Measurements from ENCODE around the gene FMN2. TPM values are rescaled to one million over a fixed set of nuclear protein-coding genes. Genes with fewer than 3 reads are reported as not detected.
A peak's percentile ranks its signal among the peaks of the same experiment; 100 is the strongest.

The FMN2 gene
- total RNA-seq, 2 experiments from 2014 or later, result not detected

GRCh38 chr1:240190881-240191401 is 99.3 kb downstream of the FMN2 start:
- ChIA-PET POLR2A (no interaction called here), CTCF (no interaction called here)
- intact Hi-C loops (cut with micrococcal nuclease), result loop anchor here (2.0 to 10.0 kb wide), 4 partner anchors 274 to 1401 kb away; partner anchors contain the start of gene GREM2
- no peak overlapping the region for H3K4me3 Mint-ChIP-seq
- no peaks in the 10 kb centered on the region for H3K9me3 Mint-ChIP-seq
- DNase-seq, result peak; percentile 33
- H3K27me3 Mint-ChIP-seq, result peaks cover 9% of the 10 kb centered on the region
- no peak overlapping the region for H3K27ac Mint-ChIP-seq
- no peaks in the 10 kb centered on the region for H3K36me3 Mint-ChIP-seq
- peaks cover 4% of the 10 kb centered on the region for H3K4me1 Mint-ChIP-seq (ENCODE audit: low read depth)

GRCh38 chr1:240192851-240193250 is 101.2 kb downstream of the FMN2 start:
- Mint-ChIP-seq H3K9me3 (no peaks in the 10 kb centered on the region), H3K27me3 (peaks cover 4% of the 10 kb centered on the region), H3K4me1 (ENCODE audit: low read depth) (peaks cover 4% of the 10 kb centered on the region), H3K36me3 (no peaks in the 10 kb centered on the region), H3K27ac (no peak overlapping the region), H3K4me3 (no peak overlapping the region)
- intact Hi-C loops (cut with micrococcal nuclease), result loop anchor here (5.0 to 10.0 kb wide), 3 partner anchors 272 to 1399 kb away; no protein-coding TSS in a partner anchor
- ChIA-PET POLR2A (no interaction called here), CTCF (interaction anchor here (0.6 kb wide), 2 partner anchors 864 to 888 kb away, joined by 3 read pairs; no protein-coding TSS in a partner anchor)
- no peak for DNase-seq

GRCh38 chr1:240193679-240194078 is 102.0 kb downstream of the FMN2 start:
- Mint-ChIP-seq H3K4me1 (ENCODE audit: low read depth) (peaks cover 4% of the 10 kb centered on the region), H3K36me3 (no peaks in the 10 kb centered on the region), H3K4me3 (no peak overlapping the region), H3K9me3 (no peaks in the 10 kb centered on the region), H3K27me3 (peaks cover 4% of the 10 kb centered on the region), H3K27ac (no peak overlapping the region)
- intact Hi-C loops (cut with micrococcal nuclease), result loop anchor here (5.0 to 10.0 kb wide), 3 partner anchors 271 to 1399 kb away; no protein-coding TSS in a partner anchor
- DNase-seq, result no peak
- ChIA-PET CTCF (no interaction called here), POLR2A (no interaction called here)

GRCh38 chr1:240194120-240194519 is 102.4 kb downstream of the FMN2 start:
- intact Hi-C loops (cut with micrococcal nuclease), result loop anchor here (5.0 to 10.0 kb wide), 3 partner anchors 271 to 1398 kb away; no protein-coding TSS in a partner anchor
- no peak overlapping the region for H3K27ac Mint-ChIP-seq
- no peak for DNase-seq

GRCh38 chr1:240198376-240198775 is 106.7 kb downstream of the FMN2 start:
- H3K36me3 Mint-ChIP-seq, result no peaks in the 10 kb centered on the region
- ChIA-PET CTCF (no interaction called here), POLR2A (no interaction called here)
- H3K4me3 Mint-ChIP-seq, result no peak overlapping the region
- no peak overlapping the region for H3K27ac Mint-ChIP-seq
- intact Hi-C loops (cut with micrococcal nuclease), result loop anchor here (10.0 kb wide), 1 partner anchor 266 kb away; no protein-coding TSS in a partner anchor
- H3K27me3 Mint-ChIP-seq, result no peaks in the 10 kb centered on the region
- peaks cover 2% of the 10 kb centered on the region for H3K4me1 Mint-ChIP-seq (ENCODE audit: low read depth)
- H3K9me3 Mint-ChIP-seq, result peaks cover 2% of the 10 kb centered on the region
- no peak for DNase-seq

More at GRCh38 chr1:240194120-240194519, 102.4 kb downstream of the FMN2 start:
- H3K4me1 Mint-ChIP-seq (ENCODE audit: low read depth), result peaks cover 4% of the 10 kb centered on the region
- no peak overlapping the region for H3K4me3 Mint-ChIP-seq
- no peaks in the 10 kb centered on the region for H3K9me3 Mint-ChIP-seq
- no peaks in the 10 kb centered on the region for H3K36me3 Mint-ChIP-seq
- H3K27me3 Mint-ChIP-seq, result peaks cover 4% of the 10 kb centered on the region
- CTCF ChIA-PET, result no interaction called here
- POLR2A ChIA-PET, result no interaction called here

GRCh38 chr1:240199758-240200645 is 108.3 kb downstream of the FMN2 start:
- Mint-ChIP-seq H3K27me3 (no peaks in the 10 kb centered on the region), H3K4me1 (ENCODE audit: low read depth) (no peaks in the 10 kb centered on the region), H3K27ac (no peak overlapping the region), H3K9me3 (peaks cover 2% of the 10 kb centered on the region), H3K4me3 (no peak overlapping the region), H3K36me3 (no peaks in the 10 kb centered on the region)
- POLR2A ChIA-PET, result no interaction called here
- CTCF ChIA-PET, result interaction anchor here (1.9 kb wide), 1 partner anchor 11 kb away, joined by 9 read pairs; no protein-coding TSS in a partner anchor
- intact Hi-C loops (cut with micrococcal nuclease), result loop anchor here (10.0 kb wide), 1 partner anchor 265 kb away; no protein-coding TSS in a partner anchor
- no peak for DNase-seq

GRCh38 chr1:240201931-240202330 is 110.2 kb downstream of the FMN2 start:
- Mint-ChIP-seq H3K27me3 (no peaks in the 10 kb centered on the region), H3K27ac (no peak overlapping the region), H3K4me1 (ENCODE audit: low read depth) (no peaks in the 10 kb centered on the region), H3K4me3 (no peak overlapping the region), H3K36me3 (no peaks in the 10 kb centered on the region), H3K9me3 (peaks cover 2% of the 10 kb centered on the region)
- ChIA-PET CTCF (no interaction called here), POLR2A (no interaction called here)
- no peak for DNase-seq
- intact Hi-C loops (cut with micrococcal nuclease), result no loop called here

GRCh38 chr1:240207073-240207709 is 115.5 kb downstream of the FMN2 start:
- Mint-ChIP-seq H3K4me3 (no peak overlapping the region), H3K36me3 (no peaks in the 10 kb centered on the region), H3K4me1 (ENCODE audit: low read depth) (no peaks in the 10 kb centered on the region), H3K27me3 (no peaks in the 10 kb centered on the region), H3K9me3 (peaks cover 2% of the 10 kb centered on the region), H3K27ac (no peak overlapping the region)
- no peak for DNase-seq
- ChIA-PET CTCF (interaction anchor here (1.3 kb wide), 1 partner anchor 18 kb away, joined by 3 read pairs; no protein-coding TSS in a partner anchor), POLR2A (no interaction called here)
- intact Hi-C loops (cut with micrococcal nuclease), result no loop called here

GRCh38 chr1:240210026-240210425 is 118.3 kb downstream of the FMN2 start:
- H3K27ac Mint-ChIP-seq, result no peak overlapping the region

GRCh38 chr1:240212556-240212955 is 120.9 kb downstream of the FMN2 start:
- POLR2A ChIA-PET, result no interaction called here
- H3K36me3 Mint-ChIP-seq, result no peaks in the 10 kb centered on the region
- no peaks in the 10 kb centered on the region for H3K27me3 Mint-ChIP-seq
- H3K4me1 Mint-ChIP-seq (ENCODE audit: low read depth), result no peaks in the 10 kb centered on the region
- H3K9me3 Mint-ChIP-seq, result peaks cover 2% of the 10 kb centered on the region
- H3K27ac Mint-ChIP-seq, result no peak overlapping the region
- intact Hi-C loops (cut with micrococcal nuclease), result no loop called here
- DNase-seq, result no peak
- no peak overlapping the region for H3K4me3 Mint-ChIP-seq
- CTCF ChIA-PET, result no interaction called here

More at GRCh38 chr1:240210026-240210425, 118.3 kb downstream of the FMN2 start:
- Mint-ChIP-seq H3K4me3 (no peak overlapping the region), H3K36me3 (no peaks in the 10 kb centered on the region), H3K9me3 (peaks cover 2% of the 10 kb centered on the region), H3K4me1 (ENCODE audit: low read depth) (no peaks in the 10 kb centered on the region), H3K27me3 (no peaks in the 10 kb centered on the region)
- POLR2A ChIA-PET, result no interaction called here
- DNase-seq, result no peak
- intact Hi-C loops (cut with micrococcal nuclease), result no loop called here
- CTCF ChIA-PET, result no interaction called here

GRCh38 chr1:240217403-240217802 is 125.7 kb downstream of the FMN2 start:
- no peaks in the 10 kb centered on the region for H3K27me3 Mint-ChIP-seq
- H3K27ac Mint-ChIP-seq, result no peak overlapping the region
- no peak for DNase-seq
- no peaks in the 10 kb centered on the region for H3K4me1 Mint-ChIP-seq (ENCODE audit: low read depth)
- intact Hi-C loops (cut with micrococcal nuclease), result no loop called here
- H3K9me3 Mint-ChIP-seq, result peaks cover 8% of the 10 kb centered on the region
- H3K36me3 Mint-ChIP-seq, result no peaks in the 10 kb centered on the region
- ChIA-PET CTCF (no interaction called here), POLR2A (no interaction called here)
- no peak overlapping the region for H3K4me3 Mint-ChIP-seq

- ChIA-PET POLR2A (no interaction called here), CTCF (no interaction called here)
- Mint-ChIP-seq H3K27ac (no peak overlapping the region), H3K4me1 (ENCODE audit: low read depth) (no peaks in the 10 kb centered on the region), H3K36me3 (no peaks in the 10 kb centered on the region), H3K4me3 (no peak overlapping the region), H3K27me3 (no peaks in the 10 kb centered on the region), H3K9me3 (peaks cover 12% of the 10 kb centered on the region)
- no peak for DNase-seq
- intact Hi-C loops (cut with micrococcal nuclease), result no loop called here
Measured at GRCh38 chr1:240219104-240219503, 127.4 kb downstream of the FMN2 start.

Data from activated CD4-positive, alpha-beta memory T cell treated with anti-CD3 and anti-CD28 coated beads for 36 hours (primary cell).